Spleen (tissue), 11 donors: Measurements from ENCODE around the gene USPL1. TPM values are rescaled to one million over a fixed set of nuclear protein-coding genes. Genes with fewer than 3 reads are reported as not detected.

Source experiments
- DNase-seq: peaks from one replicate; pipeline ENCODE4 v3.0.0-alpha.2; 2020
- H3K27ac ChIP-seq, 8 donors: fragments of 200-600 bp; sonication (generic) in 7 of 8; 1 replicate in 4 of 8; 2 replicates in 4 of 8; pipeline versions ENCODE4 v1.5.0 to v1.8.0; 2016 to 2021; ENCODE audit warnings: inconsistent platforms in 4 of 8, mild to moderate bottlenecking in 4 of 8, moderate library complexity in 1 of 8
- H3K27me3 ChIP-seq, 7 donors: fragments of 200-600 bp; sonication (generic) in 6 of 7; replicated peaks in 1 of 7; 1 replicate in 4 of 7; 2 replicates in 3 of 7; pipeline versions ENCODE4 v1.5.0 to v1.8.0; 2016 to 2021; ENCODE audit warnings: inconsistent platforms in 3 of 7, mild to moderate bottlenecking in 1 of 7
- H3K36me3 ChIP-seq, 6 donors: fragments of 200-600 bp; sonication (generic) in 5 of 6; 1 replicate in 4 of 6; 2 replicates in 2 of 6; pipeline versions ENCODE4 v1.5.0 to v1.8.0; 2016 to 2021; ENCODE audit warnings: inconsistent platforms in 2 of 6
- H3K4me1 ChIP-seq, 6 donors: fragments of 200-600 bp; sonication (generic) in 5 of 6; 1 replicate in 3 of 6; 2 replicates in 3 of 6; pipeline versions ENCODE4 v1.5.0 to v1.8.0; 2016 to 2021; ENCODE audit warnings: inconsistent platforms in 3 of 6
- H3K4me3 ChIP-seq, 8 donors: fragments of 200-600 bp; sonication (generic) in 7 of 8; 1 replicate in 4 of 8; 2 replicates in 4 of 8; pipeline versions ENCODE4 v1.5.0 to v1.8.0; 2016 to 2021; ENCODE audit warnings: inconsistent platforms in 4 of 8, mild to moderate bottlenecking in 4 of 8, moderate library complexity in 2 of 8
- H3K9me3 ChIP-seq, 8 donors: fragments of 200-600 bp; sonication (generic) in 7 of 8; 1 replicate in 4 of 8; 2 replicates in 4 of 8; pipeline versions ENCODE4 v1.5.0 to v1.8.0; 2016 to 2021; ENCODE audit warnings: inconsistent platforms in 4 of 8
- CTCF ChIP-seq, 11 experiments: fragments of 200-600 bp in 7 of 11; fragments of 450-650 bp in 4 of 11; sonication (generic) in 4 of 11; IDR thresholded peaks in 8 of 11; conservative IDR thresholded peaks in 3 of 11; 1 replicate in 7 of 11; 2 replicates in 4 of 11; pipeline versions ENCODE4 v1.4.0 to v1.8.0; 2016 to 2021; ENCODE audit warnings: antibody characterized with exemption in 11 of 11, inconsistent platforms in 4 of 11, mild to moderate bottlenecking in 1 of 11
- POLR2A ChIP-seq, 3 donors: fragments of 450-650 bp; IDR thresholded peaks; one replicate each; pipeline ENCODE4 v1.5.1; 2017; ENCODE audit warnings: antibody characterized with exemption in 3 of 3, mild to moderate bottlenecking in 1 of 3
- POLR2AphosphoS5 ChIP-seq, 3 donors: sonication (generic); formaldehyde crosslinking; IDR thresholded peaks; one replicate each; pipeline ENCODE4 v1.5.1; 2017; ENCODE audit warnings: antibody characterized with exemption in 3 of 3
- WGBS, 5 donors: extraction: QIAGEN DNeasy Blood & Tissue Kit in 3 of 5; methylation state at CpG; one replicate each; pipeline versions ENCODE4 v1.1.5 to v1.1.7; 2013 to 2018; 5-methylcytosine and 5-hydroxymethylcytosine counted together
- intact Hi-C: fragments of 100-400 bp; cut with DNase I; formaldehyde crosslinking; loops from one replicate; pipeline ENCODE4 v1.15.0; 2023; ENCODE audit warnings: low total_unique reads
- polyA plus RNA-seq, 3 donors: library from polyadenylated mRNA; stranded (reverse); fragments of 200-250 nt; gene quantifications; one replicate each; pipeline ENCODE4 v1.2.1, GENCODE V29; 2013
- total RNA-seq, 7 donors: library from RNA; depleted of rRNA in 3 of 7; stranded (reverse); fragments of >200 nt in 3 of 7; fragmentation: NEBNext Ultra II Directional in 4 of 7; extraction: Animal tissue kit (Norgen Biotek cat#: 25700) in 4 of 7; gene quantifications; one replicate each; pipeline versions ENCODE4 v1.1.0 to v1.2.1, GENCODE V29; 2016 to 2021
- donor health status: healthy with polysubstance abuse.
- donor health status: DM: no; HTN: no; CAD: no; lungs with moderate emphysema.
- donor health status: DM: no; HTN: no; CAD: no.
- donor health status: Bipolar disorder and iron deficiency.
- donor health status: healthy.
- donor health status: DM: no; HTN: no; CAD: no.
- donor health status: DM: yes; HTN: yes; CAD: no.

Gene USPL1
- total and polyA plus RNA-seq, 10 donors: 11.7 to 42.2 (median 26.6) TPM

GRCh38 chr13:30697177-30697953, 79.6 kb downstream of the USPL1 start:
- TF ChIP-seq CTCF (IDR thresholded peaks at IDR 0.05 in 8 of 11, conservative IDR thresholded peaks at IDR 0.05 in 3 of 11) (no peak), POLR2A (IDR thresholded peaks at IDR 0.05) (peak in 1 of 3 donors; percentile 20), POLR2AphosphoS5 (IDR thresholded peaks at IDR 0.05) (peak in 2 of 3 donors; percentile 41 to 47)
- intact Hi-C loops: no loop called here
- no peaks in the 10 kb centered on the region for H3K27me3 ChIP-seq
- DNase-seq: no peak
- H3K27ac ChIP-seq: peak overlapping the region in 7 of 8 donors; percentile 26 to 81 (median 65)
- peaks cover 20 to 54% (median 27%) of the 10 kb centered on the region in 6 donors for H3K4me1 ChIP-seq
- no peak overlapping the region for H3K4me3 ChIP-seq
- 46 to 60% (median 56%) methylated on average over 8 of the region's 8 CpGs for WGBS, 5 donors
- H3K9me3 ChIP-seq: no peaks in the 10 kb centered on the region
- H3K36me3 ChIP-seq: no peaks in the 10 kb centered on the region

GRCh38 chr13:30697996-30698401, 80.3 kb downstream of the USPL1 start:
- H3K9me3 ChIP-seq: no peaks in the 10 kb centered on the region
- 54 to 68% (median 64%) methylated on average over 7 of the region's 7 CpGs for WGBS, 5 donors
- intact Hi-C loops: no loop called here
- DNase-seq: no peak
- H3K36me3 ChIP-seq: no peaks in the 10 kb centered on the region
- H3K4me1 ChIP-seq: peaks cover 20 to 54% (median 27%) of the 10 kb centered on the region in 6 donors
- no peak for TF ChIP-seq CTCF (IDR thresholded peaks at IDR 0.05 in 8 of 11, conservative IDR thresholded peaks at IDR 0.05 in 3 of 11)
- TF ChIP-seq POLR2AphosphoS5 (IDR thresholded peaks at IDR 0.05): no peak
- no peak for TF ChIP-seq POLR2A (IDR thresholded peaks at IDR 0.05)
- H3K27ac ChIP-seq: peak overlapping the region in 7 of 8 donors; percentile 26 to 81 (median 65)
- no peaks in the 10 kb centered on the region for H3K27me3 ChIP-seq
- H3K4me3 ChIP-seq: no peak overlapping the region

- H3K36me3 ChIP-seq: no peaks in the 10 kb centered on the region
- WGBS, 5 donors: 83 to 89% (median 88%) methylated on average over 13 to 15 of the region's 15 CpGs
- no peak for DNase-seq
- TF ChIP-seq POLR2AphosphoS5 (IDR thresholded peaks at IDR 0.05): no peak
- peak overlapping the region in 7 of 8 donors; percentile 26 to 81 (median 65) for H3K27ac ChIP-seq
- H3K27me3 ChIP-seq: no peaks in the 10 kb centered on the region
- no peak overlapping the region for H3K4me3 ChIP-seq
- H3K9me3 ChIP-seq: no peaks in the 10 kb centered on the region
- intact Hi-C loops: no loop called here
- peaks cover 20 to 54% (median 27%) of the 10 kb centered on the region in 6 donors for H3K4me1 ChIP-seq
These were observed 80.8 kb downstream of the USPL1 start for GRCh38 chr13:30698488-30699005.

GRCh38 chr13:30700364-30700763, 82.6 kb downstream of the USPL1 start:
- no peaks in the 10 kb centered on the region for H3K36me3 ChIP-seq
- H3K4me1 ChIP-seq: peaks cover 20 to 56% (median 27%) of the 10 kb centered on the region in 6 donors
- DNase-seq: no peak
- intact Hi-C loops: no loop called here
- no peak overlapping the region for H3K27ac ChIP-seq
- WGBS, 5 donors: 19 to 30% (median 28%) methylated on average over 5 of the region's 5 CpGs
- H3K9me3 ChIP-seq: no peaks in the 10 kb centered on the region
- H3K4me3 ChIP-seq: no peak overlapping the region
- no peaks in the 10 kb centered on the region for H3K27me3 ChIP-seq
- TF ChIP-seq POLR2AphosphoS5 (IDR thresholded peaks at IDR 0.05) (no peak), POLR2A (IDR thresholded peaks at IDR 0.05) (no peak), CTCF (IDR thresholded peaks at IDR 0.05 in 8 of 11, conservative IDR thresholded peaks at IDR 0.05 in 3 of 11) (no peak)
